Activated CD4-positive, CD25-positive, alpha-beta regulatory T cell treated with anti-CD3 and anti-CD28 coated beads, Interleukin-2, amount 50 U/mL, for 16 hours (primary cell): Measurements from ENCODE around the gene SLC12A6.
A peak's percentile ranks its signal among the peaks of the same experiment; 100 is the strongest.

ENCODE experiments used
- DNase-seq: peaks from one replicate; pipeline ENCODE4 v3.0.0-alpha.2; 2020; ENCODE audit warnings: low read depth, low spot score

SLC12A6 gene

GRCh38 chr15:34262362-34262761 is 75.2 kb downstream of the SLC12A6 start:
- no peak for DNase-seq

GRCh38 chr15:34259566-34259965 is 78.0 kb downstream of the SLC12A6 start:
- DNase-seq: no peak

- DNase-seq: no peak
Observed at GRCh38 chr15:34258151-34258550, 79.4 kb downstream of the SLC12A6 start.

- DNase-seq: no peak
Observed at GRCh38 chr15:34252545-34252944, 85.0 kb downstream of the SLC12A6 start.

GRCh38 chr15:34248190-34248589 is 89.4 kb downstream of the SLC12A6 start:
- no peak for DNase-seq

GRCh38 chr15:34246276-34246976 is 91.2 kb downstream of the SLC12A6 start:
- DNase-seq: no peak

- no peak for DNase-seq
Observed at GRCh38 chr15:34243226-34243625, 94.4 kb downstream of the SLC12A6 start.

GRCh38 chr15:34242331-34242710 is 95.3 kb downstream of the SLC12A6 start:
- DNase-seq: no peak

- no peak for DNase-seq
Observed at GRCh38 chr15:34241376-34242330, 95.9 kb downstream of the SLC12A6 start.

GRCh38 chr15:34240537-34240936 is 97.0 kb downstream of the SLC12A6 start:
- no peak for DNase-seq

GRCh38 chr15:34239151-34239808 is 98.3 kb downstream of the SLC12A6 start:
- no peak for DNase-seq

GRCh38 chr15:34233614-34234013 is 104.0 kb downstream of the SLC12A6 start:
- DNase-seq: no peak

GRCh38 chr15:34223904-34224596 is 113.5 kb downstream of the SLC12A6 start:
- no peak for DNase-seq

- no peak for DNase-seq
Observed at GRCh38 chr15:34217587-34218225, 119.9 kb downstream of the SLC12A6 start.

- no peak for DNase-seq
Observed at GRCh38 chr15:34216527-34217270, 120.9 kb downstream of the SLC12A6 start.

- DNase-seq: no peak
Observed at GRCh38 chr15:34214135-34214534, 123.4 kb downstream of the SLC12A6 start.

- DNase-seq: no peak
Observed at GRCh38 chr15:34213690-34214089, 123.9 kb downstream of the SLC12A6 start.

- peak; percentile 94 for DNase-seq
Observed at GRCh38 chr15:34209421-34210282, 127.9 kb downstream of the SLC12A6 start, which contains the start of gene KATNBL1. Gene KATNBL1, minus strand, starts transcription at chr15:34210096. Its CDS starts 46,420 bp downstream, at chr15:34163676.

GRCh38 chr15:34206011-34206410 is 131.6 kb downstream of the SLC12A6 start:
- DNase-seq: no peak
